Measurements from ENCODE around the gene WLS.

DNA sequence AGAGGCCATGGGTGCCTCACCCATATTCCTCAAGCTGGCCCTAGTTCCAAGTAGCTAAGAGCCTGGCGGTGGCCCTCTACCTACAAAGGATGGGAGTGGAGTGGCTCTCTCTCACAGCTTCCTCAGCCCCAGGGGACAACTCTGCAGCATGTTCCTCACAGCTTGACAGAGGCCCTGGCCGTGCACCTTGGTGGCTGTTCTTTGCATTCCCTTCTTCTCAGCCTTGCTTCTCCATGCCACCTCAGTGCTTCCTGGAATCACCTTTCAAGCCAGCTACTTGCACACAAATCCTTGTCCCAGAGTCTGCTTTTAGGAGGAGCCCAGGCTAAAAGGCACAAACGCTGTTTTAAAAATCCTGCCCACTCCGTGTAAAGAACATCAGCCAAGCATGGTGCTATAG is 112.9 kb downstream of the WLS start:
- TF ChIP-seq RARB (CRISPR knock-in tag; IDR thresholded peaks at IDR 0.05) = no peak
- TF ChIP-seq, protein P1, sequence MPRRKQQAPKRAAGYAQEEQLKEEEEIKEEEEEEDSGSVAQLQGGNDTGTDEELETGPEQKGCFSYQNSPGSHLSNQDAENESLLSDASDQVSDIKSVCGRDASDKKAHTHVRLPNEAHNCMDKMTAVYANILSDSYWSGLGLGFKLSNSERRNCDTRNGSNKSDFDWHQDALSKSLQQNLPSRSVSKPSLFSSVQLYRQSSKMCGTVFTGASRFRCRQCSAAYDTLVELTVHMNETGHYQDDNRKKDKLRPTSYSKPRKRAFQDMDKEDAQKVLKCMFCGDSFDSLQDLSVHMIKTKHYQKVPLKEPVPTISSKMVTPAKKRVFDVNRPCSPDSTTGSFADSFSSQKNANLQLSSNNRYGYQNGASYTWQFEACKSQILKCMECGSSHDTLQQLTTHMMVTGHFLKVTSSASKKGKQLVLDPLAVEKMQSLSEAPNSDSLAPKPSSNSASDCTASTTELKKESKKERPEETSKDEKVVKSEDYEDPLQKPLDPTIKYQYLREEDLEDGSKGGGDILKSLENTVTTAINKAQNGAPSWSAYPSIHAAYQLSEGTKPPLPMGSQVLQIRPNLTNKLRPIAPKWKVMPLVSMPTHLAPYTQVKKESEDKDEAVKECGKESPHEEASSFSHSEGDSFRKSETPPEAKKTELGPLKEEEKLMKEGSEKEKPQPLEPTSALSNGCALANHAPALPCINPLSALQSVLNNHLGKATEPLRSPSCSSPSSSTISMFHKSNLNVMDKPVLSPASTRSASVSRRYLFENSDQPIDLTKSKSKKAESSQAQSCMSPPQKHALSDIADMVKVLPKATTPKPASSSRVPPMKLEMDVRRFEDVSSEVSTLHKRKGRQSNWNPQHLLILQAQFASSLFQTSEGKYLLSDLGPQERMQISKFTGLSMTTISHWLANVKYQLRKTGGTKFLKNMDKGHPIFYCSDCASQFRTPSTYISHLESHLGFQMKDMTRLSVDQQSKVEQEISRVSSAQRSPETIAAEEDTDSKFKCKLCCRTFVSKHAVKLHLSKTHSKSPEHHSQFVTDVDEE (CRISPR knock-in tag; IDR thresholded peaks at IDR 0.05) = no peak
- no peak for TF ChIP-seq ZFP30 (CRISPR knock-in tag; IDR thresholded peaks at IDR 0.05)
- TF ChIP-seq, protein P2, sequence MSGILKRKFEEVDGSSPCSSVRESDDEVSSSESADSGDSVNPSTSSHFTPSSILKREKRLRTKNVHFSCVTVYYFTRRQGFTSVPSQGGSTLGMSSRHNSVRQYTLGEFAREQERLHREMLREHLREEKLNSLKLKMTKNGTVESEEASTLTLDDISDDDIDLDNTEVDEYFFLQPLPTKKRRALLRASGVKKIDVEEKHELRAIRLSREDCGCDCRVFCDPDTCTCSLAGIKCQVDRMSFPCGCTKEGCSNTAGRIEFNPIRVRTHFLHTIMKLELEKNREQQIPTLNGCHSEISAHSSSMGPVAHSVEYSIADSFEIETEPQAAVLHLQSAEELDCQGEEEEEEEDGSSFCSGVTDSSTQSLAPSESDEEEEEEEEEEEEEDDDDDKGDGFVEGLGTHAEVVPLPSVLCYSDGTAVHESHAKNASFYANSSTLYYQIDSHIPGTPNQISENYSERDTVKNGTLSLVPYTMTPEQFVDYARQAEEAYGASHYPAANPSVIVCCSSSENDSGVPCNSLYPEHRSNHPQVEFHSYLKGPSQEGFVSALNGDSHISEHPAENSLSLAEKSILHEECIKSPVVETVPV (CRISPR knock-in tag; IDR thresholded peaks at IDR 0.05) = no peak
- TF ChIP-seq CSDC2 (CRISPR knock-in tag; IDR thresholded peaks at IDR 0.05) = no peak
- TF ChIP-seq TOX (CRISPR knock-in tag; IDR thresholded peaks at IDR 0.05; ENCODE audit: borderline replicate concordance) = no peak
